VCaP (cell line): ENCODE measurements around the gene PDE6A.
"Not testable (repeated sequence)": the region's sequence is repeated elsewhere in the genome, so short reads cannot be mapped to it uniquely, and the experiment has no call there.

Experiments
- H3K27ac ChIP-seq: fragments of 450-650 bp; 2 replicates; pipeline ENCODE4 v1.5.1; 2017
- TF ChIP-seq, protein P1 (sequence below): fragments of 450-650 bp; conservative IDR thresholded peaks from 2 replicates; pipeline ENCODE4 v1.5.1; 2017; ENCODE audit warnings: mild to moderate bottlenecking, moderate library complexity

PDE6A gene

DNA sequence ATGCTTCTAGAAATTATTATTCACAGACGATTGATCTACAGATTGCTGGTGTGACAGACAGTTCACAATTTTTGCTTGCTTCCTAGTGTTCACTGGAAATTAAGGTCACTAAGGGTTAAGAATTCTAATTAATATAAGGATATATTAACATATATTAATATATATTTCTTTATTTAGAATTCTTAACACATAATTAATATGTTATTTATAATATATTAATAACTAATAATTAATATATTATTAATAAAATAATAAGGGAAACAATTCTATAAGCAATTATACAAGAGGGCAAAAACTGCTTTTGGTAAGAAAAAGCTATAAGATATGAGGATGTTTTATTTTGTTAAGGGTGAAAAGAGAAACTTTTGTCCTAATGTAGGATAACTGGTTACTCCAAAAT lies 56.3 kb downstream of the PDE6A start:
- TF ChIP-seq, protein P1, sequence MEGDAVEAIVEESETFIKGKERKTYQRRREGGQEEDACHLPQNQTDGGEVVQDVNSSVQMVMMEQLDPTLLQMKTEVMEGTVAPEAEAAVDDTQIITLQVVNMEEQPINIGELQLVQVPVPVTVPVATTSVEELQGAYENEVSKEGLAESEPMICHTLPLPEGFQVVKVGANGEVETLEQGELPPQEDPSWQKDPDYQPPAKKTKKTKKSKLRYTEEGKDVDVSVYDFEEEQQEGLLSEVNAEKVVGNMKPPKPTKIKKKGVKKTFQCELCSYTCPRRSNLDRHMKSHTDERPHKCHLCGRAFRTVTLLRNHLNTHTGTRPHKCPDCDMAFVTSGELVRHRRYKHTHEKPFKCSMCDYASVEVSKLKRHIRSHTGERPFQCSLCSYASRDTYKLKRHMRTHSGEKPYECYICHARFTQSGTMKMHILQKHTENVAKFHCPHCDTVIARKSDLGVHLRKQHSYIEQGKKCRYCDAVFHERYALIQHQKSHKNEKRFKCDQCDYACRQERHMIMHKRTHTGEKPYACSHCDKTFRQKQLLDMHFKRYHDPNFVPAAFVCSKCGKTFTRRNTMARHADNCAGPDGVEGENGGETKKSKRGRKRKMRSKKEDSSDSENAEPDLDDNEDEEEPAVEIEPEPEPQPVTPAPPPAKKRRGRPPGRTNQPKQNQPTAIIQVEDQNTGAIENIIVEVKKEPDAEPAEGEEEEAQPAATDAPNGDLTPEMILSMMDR: no peak
- no peak overlapping the region for H3K27ac ChIP-seq

DNA sequence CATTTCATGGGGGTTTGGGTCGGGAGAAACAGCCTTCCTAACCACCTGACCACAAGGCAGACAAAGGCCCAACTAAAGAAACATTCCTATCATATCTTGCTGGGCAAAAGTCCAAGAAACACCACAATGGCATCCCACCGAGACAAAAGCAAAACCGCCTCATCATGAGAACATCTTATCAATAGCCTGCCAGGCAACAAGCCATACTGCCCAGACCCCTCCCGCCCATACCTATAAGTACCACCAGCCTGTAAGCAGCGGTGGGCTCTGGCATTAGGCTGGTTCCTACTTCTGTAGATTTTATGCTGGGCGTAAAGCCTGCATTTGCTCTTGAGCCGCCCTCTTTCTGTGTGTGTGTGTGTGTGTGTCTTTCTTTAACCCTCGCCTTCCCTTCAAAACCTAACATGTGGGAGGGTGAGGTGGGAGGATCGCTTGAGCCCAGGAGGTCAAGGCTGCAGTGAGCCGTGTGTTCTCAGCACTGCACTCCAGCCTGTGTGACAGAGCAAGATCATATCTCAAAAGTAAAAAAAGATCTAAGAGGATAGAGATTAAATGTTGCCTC lies 56.9 kb downstream of the PDE6A start:
- TF ChIP-seq, protein P1: no peak
- no peak overlapping the region for H3K27ac ChIP-seq

DNA sequence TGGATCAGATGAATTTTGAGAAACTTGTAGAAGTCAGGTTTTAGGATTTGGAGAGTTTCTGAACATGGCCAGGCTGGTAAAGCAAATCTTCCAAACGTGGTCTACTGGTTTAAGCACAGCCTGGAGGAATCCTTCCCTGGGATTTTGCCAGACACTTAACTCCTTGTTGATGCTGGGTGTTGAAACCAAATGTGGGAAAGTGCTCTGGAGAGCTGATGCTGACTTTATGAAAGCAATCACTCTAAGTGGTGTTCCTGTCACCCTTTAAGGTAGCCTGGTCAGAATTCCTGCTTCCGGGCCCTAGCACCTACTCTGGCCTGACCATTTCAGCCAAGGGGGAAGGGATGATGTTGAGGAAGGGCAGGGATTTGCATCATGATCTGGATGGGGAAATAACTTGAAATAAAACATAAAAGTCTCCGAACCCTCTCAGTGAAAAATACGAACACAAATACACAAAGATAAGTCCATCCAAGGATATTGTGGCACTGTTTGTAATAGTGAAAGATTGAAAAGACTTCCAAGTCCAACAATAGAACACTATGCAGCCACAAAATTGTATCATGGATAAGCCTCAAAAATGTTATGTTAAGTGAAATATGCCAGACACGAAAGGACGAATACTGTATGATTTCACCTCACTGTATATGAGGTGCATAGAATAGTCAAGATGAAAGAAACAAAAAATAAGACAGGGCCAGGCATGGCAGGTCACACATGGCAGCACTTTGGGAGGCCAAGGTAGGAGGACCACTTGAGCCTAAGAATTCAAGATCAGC lies 57.7 kb downstream of the PDE6A start:
- no peak overlapping the region for H3K27ac ChIP-seq

DNA sequence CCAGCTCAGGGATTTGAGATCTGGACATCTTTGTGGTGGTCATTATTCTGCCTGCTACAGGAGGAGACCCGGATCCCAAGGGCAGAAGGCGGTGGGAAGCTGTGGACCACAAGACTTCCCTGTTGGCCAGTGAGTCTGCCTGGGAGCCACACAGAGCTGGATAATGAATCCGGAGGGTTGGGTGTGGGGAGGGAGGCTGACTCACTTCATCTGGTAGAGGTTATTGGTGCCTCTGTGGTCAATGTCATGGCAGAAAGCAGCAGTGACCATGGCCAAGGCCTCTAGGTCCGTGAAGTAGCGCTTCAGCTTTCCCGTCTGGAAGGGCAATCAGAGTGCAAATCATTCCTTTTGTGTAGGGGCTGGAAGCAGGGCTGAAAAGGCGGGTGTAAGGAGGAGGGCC lies 58.5 kb downstream of the PDE6A start:
- TF ChIP-seq, protein P1: no peak
- no peak overlapping the region for H3K27ac ChIP-seq

More for the DNA sequence above, 57.7 kb downstream of the PDE6A start:
- TF ChIP-seq, protein P1: no peak

DNA sequence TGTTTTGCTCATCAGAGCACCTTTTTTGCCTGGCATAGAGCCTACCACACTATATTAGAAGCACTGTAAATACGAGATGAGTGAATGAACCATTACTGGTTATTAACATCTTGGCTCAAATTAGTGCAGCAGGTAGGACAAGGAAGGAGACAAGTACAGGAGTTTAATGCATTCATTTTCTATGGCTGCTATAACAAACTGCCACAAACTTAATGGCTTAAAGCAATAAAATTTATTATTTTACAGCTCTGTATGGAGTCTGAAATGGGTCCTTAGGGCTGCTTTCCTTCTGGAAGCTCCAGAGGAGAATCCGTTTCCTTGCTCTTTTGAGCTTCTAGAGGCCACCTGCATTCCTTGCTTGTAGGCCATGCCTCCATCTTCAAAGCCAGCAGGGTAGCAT lies 59.1 kb downstream of the PDE6A start:
- no peak overlapping the region for H3K27ac ChIP-seq
- TF ChIP-seq, protein P1: no peak

DNA sequence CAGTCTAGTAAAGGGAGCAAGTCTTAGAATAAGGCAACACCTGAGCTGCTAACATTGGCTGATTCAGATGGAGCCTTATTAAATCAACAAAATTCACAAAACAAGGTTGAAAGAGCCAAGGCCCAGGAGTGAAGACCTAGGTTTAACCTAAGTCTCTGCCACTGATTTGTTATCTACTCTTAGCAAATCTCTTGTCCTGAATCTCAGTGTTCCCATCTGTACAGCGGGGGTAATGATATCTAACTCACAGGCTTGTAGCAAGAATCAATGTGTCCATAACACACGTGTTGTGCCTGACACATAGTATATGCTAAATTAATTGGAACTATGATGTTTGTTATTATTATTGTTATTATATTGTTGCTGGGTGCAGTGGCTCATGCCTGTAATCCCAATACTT lies 61.0 kb downstream of the PDE6A start:
- H3K27ac ChIP-seq: no peak overlapping the region
- TF ChIP-seq, protein P1: no peak

DNA sequence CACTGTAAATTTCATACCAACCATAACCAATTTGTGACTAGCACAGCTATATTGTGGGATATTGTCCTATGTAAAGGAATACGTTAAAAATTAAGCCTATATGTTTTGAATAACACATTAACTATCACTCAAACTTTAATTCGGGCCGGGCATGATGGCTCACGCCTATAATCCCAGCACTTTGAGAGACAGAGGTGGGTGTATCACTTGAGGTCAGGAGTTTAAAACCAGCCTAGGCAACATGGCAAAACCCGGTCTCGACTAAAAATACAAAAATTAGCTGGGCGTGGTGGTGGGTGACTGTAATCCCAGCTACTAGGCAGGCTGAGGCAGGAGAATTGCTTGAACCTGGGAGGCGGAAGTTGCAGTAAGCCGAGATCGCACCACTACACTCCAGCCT lies 62.0 kb downstream of the PDE6A start:
- not testable (repeated sequence) for H3K27ac ChIP-seq

DNA sequence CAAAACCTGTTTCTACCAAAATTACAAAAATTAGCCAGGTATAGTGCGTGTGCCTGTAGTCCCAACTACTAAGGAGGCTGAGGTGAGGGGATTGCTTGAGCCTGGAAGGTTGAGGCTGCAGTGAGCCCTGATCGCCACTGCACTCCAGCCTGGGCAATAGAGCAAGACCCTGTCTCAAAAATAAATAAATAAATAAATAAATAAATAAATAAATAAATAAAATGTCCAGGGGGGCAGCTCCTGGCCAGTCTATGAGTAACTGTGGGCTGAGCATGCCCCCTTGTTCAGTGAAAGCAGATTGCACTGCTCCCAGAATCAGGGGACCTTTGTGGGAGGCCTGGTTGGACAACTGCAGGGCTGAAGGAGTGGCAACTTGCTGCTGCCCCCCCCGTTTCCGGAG lies 62.7 kb downstream of the PDE6A start:
- no peak overlapping the region for H3K27ac ChIP-seq
- TF ChIP-seq, protein P1: no peak
